ENCODE measurements around the gene TCEAL8.

GRCh38 chrX:103234869-103235268 lies 20.1 kb downstream of the TCEAL8 start:
- TF ChIP-seq CTCF (IDR thresholded peaks at IDR 0.05; ENCODE audit: control extremely low read depth in 1 of 3, insufficient read depth in 1 of 3, low read depth in 1 of 3, low read length in 3 of 3) (no peak), SIN3A (conservative IDR thresholded peaks at IDR 0.05 in 1 of 2, IDR thresholded peaks at IDR 0.05 in 1 of 2; ENCODE audit: low read depth in 1 of 2, low read length in 2 of 2) (no peak), YY1 (IDR thresholded peaks at IDR 0.05; ENCODE audit: low read depth, low read length) (no peak), RFX5 (IDR thresholded peaks at IDR 0.05; ENCODE audit: borderline replicate concordance, low read depth, low read length) (no peak), POLR2AphosphoS5 (IDR thresholded peaks at IDR 0.05; ENCODE audit: low read depth, low read length) (no peak), MAX (IDR thresholded peaks at IDR 0.05) (no peak), POLR2A (IDR thresholded peaks at IDR 0.05; ENCODE audit: control extremely low read depth in 1 of 2, low read depth in 2 of 2, low read length in 2 of 2) (no peak)

Measured in H1 (cell line).